Upper lobe of left lung (tissue), 6 donors: ENCODE data around the gene MORN2. TPM values are rescaled to one million over a fixed set of nuclear protein-coding genes. Genes with fewer than 3 reads are reported as not detected.

Experiments used
- ATAC-seq, 2 donors: fragments of 200-7000 bp; cut with Tn5 transposase; one replicate each; pipeline ENCODE4 v1.9.1; 2022; ENCODE audit warnings: mild to moderate bottlenecking in 2 of 2, moderate library complexity in 2 of 2; ENCODE audit not compliant: low FRiP score in 2 of 2
- DNase-seq, 2 donors: peaks; one replicate each; pipeline ENCODE4 v3.0.0-alpha.2; 2019 to 2020
- H3K27ac ChIP-seq, 4 donors: fragments of 200-600 bp; sonication (generic); one replicate each; pipeline ENCODE4 v1.5.1; 2016 to 2019
- H3K27me3 ChIP-seq, 4 donors: fragments of 200-600 bp; sonication (generic); one replicate each; pipeline ENCODE4 v1.5.1; 2017 to 2019
- H3K36me3 ChIP-seq, 4 donors: fragments of 200-600 bp; sonication (generic); one replicate each; pipeline ENCODE4 v1.5.1; 2016 to 2019
- H3K4me1 ChIP-seq, 4 donors: fragments of 200-600 bp; sonication (generic); one replicate each; pipeline ENCODE4 v1.5.1; 2018 to 2019
- H3K4me3 ChIP-seq, 4 donors: fragments of 200-600 bp; sonication (generic); one replicate each; pipeline ENCODE4 v1.5.1; 2017 to 2019; ENCODE audit warnings: mild to moderate bottlenecking in 2 of 4, moderate library complexity in 1 of 4
- H3K9me3 ChIP-seq, 4 donors: fragments of 200-600 bp; sonication (generic); one replicate each; pipeline ENCODE4 v1.5.1; 2018 to 2019
- EP300 ChIP-seq, 4 donors: sonication (generic); formaldehyde crosslinking; IDR thresholded peaks; one replicate each; pipeline ENCODE4 v1.5.1; 2017; ENCODE audit warnings: antibody characterized with exemption in 4 of 4, control low read depth in 2 of 4
- POLR2A ChIP-seq, 4 donors: fragments of 450-650 bp; IDR thresholded peaks; one replicate each; pipeline ENCODE4 v1.5.1; 2016 to 2017; ENCODE audit warnings: antibody characterized with exemption in 4 of 4, mild to moderate bottlenecking in 2 of 4
- POLR2AphosphoS5 ChIP-seq, 2 donors: sonication (generic); formaldehyde crosslinking; IDR thresholded peaks; one replicate each; pipeline ENCODE4 v1.5.1; 2017; ENCODE audit warnings: antibody characterized with exemption in 2 of 2
- WGBS, 2 donors: methylation state at CpG; one replicate each; pipeline ENCODE4 v1.1.5; 2017 to 2018; 5-methylcytosine and 5-hydroxymethylcytosine counted together
- small RNA-seq, 4 donors: library from RNA; depleted of rRNA; stranded (forward); fragments of <200 nt; gene quantifications; one replicate each; pipeline ENCODE3, GENCODE V24; 2016
- total RNA-seq, 6 donors: library from RNA; depleted of rRNA in 4 of 6; stranded (reverse); fragments of >200 nt in 4 of 6; gene quantifications; one replicate each; pipeline versions ENCODE4 v1.1.0 to v1.2.1, GENCODE V29; 2016 to 2021
- TF ChIP-seq, protein P1 (sequence below), 6 experiments: fragments of 450-650 bp in 4 of 6; fragments of 200-600 bp in 2 of 6; sonication (generic) in 2 of 6; IDR thresholded peaks; one replicate each; pipeline ENCODE4 v1.5.1; 2016 to 2019; ENCODE audit warnings: antibody characterized with exemption in 6 of 6
- donor health status: DM: no; HTN: no; CAD: no; lungs with moderate emphysema.
- donor health status: DM: no; HTN: yes; CAD: no; lungs with severe emphysema.

Gene MORN2
- total RNA-seq, 6 donors from 2014 or later: 6.3 to 36.0 (median 12.1) TPM

DNA sequence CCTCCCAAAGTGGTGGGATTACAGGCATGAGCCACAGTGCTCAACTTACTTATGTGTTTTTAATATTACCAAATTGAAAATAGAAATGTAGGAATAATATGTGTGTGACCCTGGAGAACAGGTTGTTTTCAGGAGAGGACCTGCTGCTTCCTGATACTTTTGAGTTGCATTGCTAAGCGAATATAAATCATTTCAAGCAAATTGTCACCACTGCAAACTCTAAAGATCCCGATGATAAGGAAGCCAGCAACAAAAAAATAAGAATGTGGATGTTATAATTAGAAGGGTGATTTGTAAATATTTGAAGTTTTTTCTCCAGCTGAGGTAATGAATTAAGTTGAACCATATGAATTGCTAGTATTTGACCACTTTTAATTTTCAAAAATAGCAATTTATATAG, 54.8 kb downstream of the MORN2 start:
- no peak overlapping the region for H3K4me3 ChIP-seq
- no peaks in the 10 kb centered on the region for H3K36me3 ChIP-seq
- H3K9me3 ChIP-seq: no peaks in the 10 kb centered on the region
- H3K4me1 ChIP-seq: no peaks in the 10 kb centered on the region
- no peak for ATAC-seq
- TF ChIP-seq, protein P1, sequence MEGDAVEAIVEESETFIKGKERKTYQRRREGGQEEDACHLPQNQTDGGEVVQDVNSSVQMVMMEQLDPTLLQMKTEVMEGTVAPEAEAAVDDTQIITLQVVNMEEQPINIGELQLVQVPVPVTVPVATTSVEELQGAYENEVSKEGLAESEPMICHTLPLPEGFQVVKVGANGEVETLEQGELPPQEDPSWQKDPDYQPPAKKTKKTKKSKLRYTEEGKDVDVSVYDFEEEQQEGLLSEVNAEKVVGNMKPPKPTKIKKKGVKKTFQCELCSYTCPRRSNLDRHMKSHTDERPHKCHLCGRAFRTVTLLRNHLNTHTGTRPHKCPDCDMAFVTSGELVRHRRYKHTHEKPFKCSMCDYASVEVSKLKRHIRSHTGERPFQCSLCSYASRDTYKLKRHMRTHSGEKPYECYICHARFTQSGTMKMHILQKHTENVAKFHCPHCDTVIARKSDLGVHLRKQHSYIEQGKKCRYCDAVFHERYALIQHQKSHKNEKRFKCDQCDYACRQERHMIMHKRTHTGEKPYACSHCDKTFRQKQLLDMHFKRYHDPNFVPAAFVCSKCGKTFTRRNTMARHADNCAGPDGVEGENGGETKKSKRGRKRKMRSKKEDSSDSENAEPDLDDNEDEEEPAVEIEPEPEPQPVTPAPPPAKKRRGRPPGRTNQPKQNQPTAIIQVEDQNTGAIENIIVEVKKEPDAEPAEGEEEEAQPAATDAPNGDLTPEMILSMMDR (IDR thresholded peaks at IDR 0.05): no peak
- no peak for TF ChIP-seq EP300 (IDR thresholded peaks at IDR 0.05)
- no peak for TF ChIP-seq POLR2A (IDR thresholded peaks at IDR 0.05)
- TF ChIP-seq POLR2AphosphoS5 (IDR thresholded peaks at IDR 0.05): no peak
- 70 to 73% methylated on average over 2 of the region's 2 CpGs for WGBS, 2 donors
- no peaks in the 10 kb centered on the region for H3K27me3 ChIP-seq
- no peak overlapping the region for H3K27ac ChIP-seq
- no peak for DNase-seq

Small RNA genes lying within 50 kb of the gene (small RNA-seq; reads per million reads assigned to genes)
- 0 reads per million in 4 donors for gene RNU6-851P

Other genes with a start within 250 kb of the MORN2 start
- 10 to 100 TPM; 13.4 to 33.1 (median 26.3) TPM for gene GALM, start 209.9 kb upstream of the MORN2 start, total RNA-seq
- 100 to 1,000 TPM in 4 of 6 donors, 10 to 100 TPM in 2; 44.2 to 260 (median 121) TPM for gene SRSF7, start 124.6 kb upstream of the MORN2 start, total RNA-seq
- gene GEMIN6, start 97.8 kb upstream of the MORN2 start, total RNA-seq: 10 to 100 TPM in 1 of 6 donors, 1 to 10 TPM in 5; 3.1 to 10.3 (median 8.1) TPM
- gene DHX57, start within 50 bp of the MORN2 start, total RNA-seq: 10 to 100 TPM in 5 of 6 donors, 1 to 10 TPM in 1; 8.0 to 45.1 (median 15.3) TPM
- gene ARHGEF33, start 13.9 kb downstream of the MORN2 start, total RNA-seq: 1 to 10 TPM in 3 of 6 donors, under 1 TPM in 3; 0.34 to 3.1 (median 1.0) TPM
- gene SOS1, start 245.1 kb downstream of the MORN2 start, total RNA-seq: 10 to 100 TPM; 10.4 to 51.2 (median 25.3) TPM